Body of pancreas (tissue), 4 donors: Measurements from ENCODE around the gene CSF1.

Source experiments
- CTCF ChIP-seq, 7 experiments: fragments of 450-650 bp in 4 of 7; fragments of 200-600 bp in 3 of 7; sonication (generic) in 3 of 7; IDR thresholded peaks; one replicate each; pipeline ENCODE4 v1.5.1; 2016 to 2019; ENCODE audit warnings: antibody characterized with exemption in 7 of 7
- POLR2A ChIP-seq, 3 donors: fragments of 450-650 bp; IDR thresholded peaks; one replicate each; pipeline ENCODE4 v1.6.1; 2016; ENCODE audit warnings: antibody characterized with exemption in 3 of 3, mild to moderate bottlenecking in 2 of 3

GRCh38 chr1:109896681-109897080 lies 14.0 kb upstream of the CSF1 start:
- TF ChIP-seq CTCF (IDR thresholded peaks at IDR 0.05), result no peak
- TF ChIP-seq POLR2A (IDR thresholded peaks at IDR 0.05), result no peak
